ENCODE results near the gene CCDC171.

DNA sequence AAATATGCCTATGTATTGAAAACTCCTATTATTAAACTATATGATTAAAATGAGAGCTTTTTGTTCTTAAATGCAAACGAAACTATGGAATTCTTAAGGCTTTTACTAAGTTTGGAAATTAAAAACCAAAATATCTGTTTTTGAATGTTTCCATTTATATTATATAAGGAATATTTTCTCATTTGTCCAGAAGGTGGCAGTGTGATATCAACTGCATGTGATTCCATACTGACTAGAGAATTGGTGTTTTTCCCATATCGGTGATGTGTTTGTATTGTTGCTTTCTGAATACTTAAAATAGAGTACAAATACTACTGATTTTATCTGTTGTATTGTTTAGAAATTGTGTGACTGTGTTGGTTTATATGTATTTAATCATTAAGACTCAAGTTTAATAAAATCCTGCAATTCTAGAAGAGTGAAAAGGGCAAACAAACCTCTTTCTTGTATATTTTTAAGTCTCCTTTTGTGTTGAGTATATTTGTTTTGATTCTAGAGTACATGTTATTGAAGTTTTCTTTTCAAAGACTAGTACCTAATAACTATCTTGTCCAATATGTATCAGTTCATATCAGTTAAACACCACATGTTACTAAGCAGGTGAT, 320.8 kb downstream of the CCDC171 start:
- TF ChIP-seq, protein P1, sequence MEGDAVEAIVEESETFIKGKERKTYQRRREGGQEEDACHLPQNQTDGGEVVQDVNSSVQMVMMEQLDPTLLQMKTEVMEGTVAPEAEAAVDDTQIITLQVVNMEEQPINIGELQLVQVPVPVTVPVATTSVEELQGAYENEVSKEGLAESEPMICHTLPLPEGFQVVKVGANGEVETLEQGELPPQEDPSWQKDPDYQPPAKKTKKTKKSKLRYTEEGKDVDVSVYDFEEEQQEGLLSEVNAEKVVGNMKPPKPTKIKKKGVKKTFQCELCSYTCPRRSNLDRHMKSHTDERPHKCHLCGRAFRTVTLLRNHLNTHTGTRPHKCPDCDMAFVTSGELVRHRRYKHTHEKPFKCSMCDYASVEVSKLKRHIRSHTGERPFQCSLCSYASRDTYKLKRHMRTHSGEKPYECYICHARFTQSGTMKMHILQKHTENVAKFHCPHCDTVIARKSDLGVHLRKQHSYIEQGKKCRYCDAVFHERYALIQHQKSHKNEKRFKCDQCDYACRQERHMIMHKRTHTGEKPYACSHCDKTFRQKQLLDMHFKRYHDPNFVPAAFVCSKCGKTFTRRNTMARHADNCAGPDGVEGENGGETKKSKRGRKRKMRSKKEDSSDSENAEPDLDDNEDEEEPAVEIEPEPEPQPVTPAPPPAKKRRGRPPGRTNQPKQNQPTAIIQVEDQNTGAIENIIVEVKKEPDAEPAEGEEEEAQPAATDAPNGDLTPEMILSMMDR (IDR thresholded peaks at IDR 0.05), result peak; percentile 20 to 53
- no peak for TF ChIP-seq POLR2A (IDR thresholded peaks at IDR 0.05)

All from suprapubic skin (tissue), 3 donors.